ENCODE results near the gene PSMG4.

DNA sequence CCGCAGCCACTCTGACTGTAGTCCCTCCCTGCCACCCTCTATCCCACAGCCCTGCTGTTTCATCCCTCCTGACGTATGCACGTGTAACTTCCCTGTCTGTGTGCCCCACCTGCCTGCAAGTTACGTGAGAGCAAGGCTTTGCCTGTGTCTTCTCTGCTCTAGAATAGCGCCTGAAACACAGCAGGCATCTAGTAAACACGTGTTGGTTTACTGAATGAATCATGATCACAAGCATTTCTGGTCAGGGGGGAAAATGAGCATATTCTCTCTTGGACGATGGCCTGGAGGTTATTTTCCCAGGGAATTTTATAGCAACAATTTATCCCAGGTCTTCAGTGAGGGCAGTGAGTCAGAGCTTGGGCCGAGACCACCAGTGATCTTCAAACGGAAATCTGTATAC, 38.3 kb downstream of the PSMG4 start:
- TF ChIP-seq RAD21 (IDR thresholded peaks at IDR 0.05; ENCODE audit: insufficient read depth, low read depth, low read length) (no peak), SP1 (IDR thresholded peaks at IDR 0.05; ENCODE audit: low read depth, low read length) (no peak), TAF1 (IDR thresholded peaks at IDR 0.05; ENCODE audit: borderline replicate concordance, low read depth, low read length) (no peak), REST (IDR thresholded peaks at IDR 0.05; ENCODE audit: low read depth, low read length) (no peak), CHD2 (IDR thresholded peaks at IDR 0.05; ENCODE audit: borderline replicate concordance, low read depth, low read length) (no peak), ASH2L (IDR thresholded peaks at IDR 0.05; ENCODE audit: borderline replicate concordance, low read depth) (no peak), ELK1 (IDR thresholded peaks at IDR 0.05; ENCODE audit: low read depth, low read length) (no peak), BHLHE40 (IDR thresholded peaks at IDR 0.05; ENCODE audit: borderline replicate concordance in 1 of 2, low read depth in 2 of 2, low read length in 1 of 2) (no peak), HCFC1 (IDR thresholded peaks at IDR 0.05; ENCODE audit: low read length) (no peak), CBFB (IDR thresholded peaks at IDR 0.05; ENCODE audit: low read depth) (no peak), RB1 (IDR thresholded peaks at IDR 0.05; ENCODE audit: borderline replicate concordance) (no peak)
- TF ChIP-seq, protein P1, sequence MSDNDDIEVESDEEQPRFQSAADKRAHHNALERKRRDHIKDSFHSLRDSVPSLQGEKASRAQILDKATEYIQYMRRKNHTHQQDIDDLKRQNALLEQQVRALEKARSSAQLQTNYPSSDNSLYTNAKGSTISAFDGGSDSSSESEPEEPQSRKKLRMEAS (IDR thresholded peaks at IDR 0.05; ENCODE audit: low read depth, low read length) = no peak

All from GM12878 (cell line).